ACC112 (cell line): Measurements from ENCODE around the gene CCDC88B.

Source experiments
- H2AFZ ChIP-seq: fragments of 200-600 bp; sonication (generic); one replicate; pipeline ENCODE4 v1.6.0; 2017; ENCODE audit warnings: antibody characterized with exemption, low read length; ENCODE audit not compliant: unreplicated experiment
- H3K27ac ChIP-seq: fragments of 200-600 bp; sonication (generic); 2 replicates; pipeline ENCODE4 v1.5.1; 2014; ENCODE audit warnings: low read depth, mild to moderate bottlenecking, antibody characterized with exemption, low read length, moderate library complexity
- H3K27me3 ChIP-seq: fragments of 200-600 bp; sonication (generic); 2 replicates; pipeline ENCODE4 v1.6.1; 2014; ENCODE audit warnings: mild to moderate bottlenecking, antibody characterized with exemption, low read length, moderate library complexity, mixed read lengths; ENCODE audit not compliant: insufficient read depth
- H3K36me3 ChIP-seq: fragments of 200-600 bp; sonication (generic); 2 replicates; pipeline ENCODE4 v1.6.1; 2016; ENCODE audit warnings: mild to moderate bottlenecking, antibody characterized with exemption, low read length, moderate library complexity, mixed read lengths; ENCODE audit not compliant: insufficient read depth
- H3K4me1 ChIP-seq: fragments of 200-600 bp; sonication (generic); one replicate; pipeline ENCODE4 v1.6.1; 2016; ENCODE audit warnings: low read length, mixed read lengths; ENCODE audit not compliant: insufficient read depth, unreplicated experiment, control insufficient read depth
- H3K4me3 ChIP-seq: fragments of 200-600 bp; sonication (generic); 2 replicates; pipeline ENCODE4 v1.5.1; 2014; ENCODE audit warnings: mild to moderate bottlenecking, low read depth, low read length
- H3K79me2 ChIP-seq: fragments of 200-600 bp; sonication (generic); one replicate; pipeline ENCODE4 v1.6.0; 2016; ENCODE audit warnings: low read length; ENCODE audit not compliant: control insufficient read depth, unreplicated experiment, insufficient read depth

Gene CCDC88B

GRCh38 chr11:64324692-64325469 is 15.1 kb upstream of the CCDC88B start:
- peaks cover under 1% of the 10 kb centered on the region for H3K79me2 ChIP-seq
- peaks cover under 1% of the 10 kb centered on the region for H3K4me1 ChIP-seq
- H2AFZ ChIP-seq, result no peak overlapping the region
- H3K27ac ChIP-seq, result no peak overlapping the region
- no peaks in the 10 kb centered on the region for H3K27me3 ChIP-seq
- H3K4me3 ChIP-seq, result no peak overlapping the region
- no peaks in the 10 kb centered on the region for H3K36me3 ChIP-seq

- no peaks in the 10 kb centered on the region for H3K79me2 ChIP-seq
- H3K27ac ChIP-seq, result no peak overlapping the region
- no peaks in the 10 kb centered on the region for H3K27me3 ChIP-seq
- H2AFZ ChIP-seq, result no peak overlapping the region
- H3K36me3 ChIP-seq, result no peaks in the 10 kb centered on the region
- H3K4me1 ChIP-seq, result peaks cover 9% of the 10 kb centered on the region
- H3K4me3 ChIP-seq, result no peak overlapping the region
Observed at GRCh38 chr11:64327375-64327774, 12.6 kb upstream of the CCDC88B start.

DNA sequence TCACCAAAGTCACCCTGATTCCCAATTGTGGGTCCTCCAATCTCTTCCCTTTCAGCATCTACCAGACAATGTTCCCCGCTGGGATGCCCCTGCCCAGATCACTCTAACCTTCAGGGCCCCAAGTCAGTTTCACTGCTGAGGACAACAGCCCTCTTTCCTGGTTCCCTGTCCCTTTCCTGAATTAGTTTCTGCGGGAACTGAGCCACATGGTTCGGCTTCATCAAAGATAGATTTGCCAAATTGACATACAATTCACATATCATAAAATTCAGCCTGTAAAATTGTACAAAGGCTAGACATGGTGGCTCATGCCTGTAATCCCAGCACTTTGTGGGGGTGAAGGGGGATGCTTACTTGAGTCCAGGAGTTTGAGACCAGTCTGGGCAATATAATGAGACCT is 12.0 kb upstream of the CCDC88B start:
- no peaks in the 10 kb centered on the region for H3K36me3 ChIP-seq
- peaks cover 11% of the 10 kb centered on the region for H3K4me1 ChIP-seq
- no peak overlapping the region for H2AFZ ChIP-seq
- H3K4me3 ChIP-seq, result no peak overlapping the region
- H3K27me3 ChIP-seq, result no peaks in the 10 kb centered on the region
- H3K79me2 ChIP-seq, result no peaks in the 10 kb centered on the region
- no peak overlapping the region for H3K27ac ChIP-seq

DNA sequence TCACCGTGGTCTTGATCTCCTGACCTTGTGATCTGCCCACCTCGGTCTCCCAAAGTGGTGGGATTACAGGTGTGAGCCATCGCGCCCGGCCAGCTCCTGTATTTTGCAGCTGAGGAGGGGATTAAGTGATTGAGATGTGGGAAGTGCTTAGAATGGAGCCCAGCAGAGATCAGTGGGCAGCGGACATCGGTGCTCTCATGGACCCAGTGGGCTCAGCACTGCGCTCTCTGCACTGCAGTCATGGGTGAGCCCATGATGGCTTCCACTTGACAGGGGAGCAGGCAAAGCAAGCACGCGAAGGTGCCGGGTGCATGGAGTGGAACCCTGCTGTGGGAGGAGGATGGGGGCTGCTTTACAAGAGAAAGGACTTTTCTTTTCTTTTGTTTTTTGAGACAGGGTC is 9.1 kb upstream of the CCDC88B start:
- H3K4me1 ChIP-seq, result peaks cover 11% of the 10 kb centered on the region
- no peaks in the 10 kb centered on the region for H3K79me2 ChIP-seq
- H3K27ac ChIP-seq, result no peak overlapping the region
- H3K27me3 ChIP-seq, result no peaks in the 10 kb centered on the region
- H2AFZ ChIP-seq, result no peak overlapping the region
- no peaks in the 10 kb centered on the region for H3K36me3 ChIP-seq
- no peak overlapping the region for H3K4me3 ChIP-seq

DNA sequence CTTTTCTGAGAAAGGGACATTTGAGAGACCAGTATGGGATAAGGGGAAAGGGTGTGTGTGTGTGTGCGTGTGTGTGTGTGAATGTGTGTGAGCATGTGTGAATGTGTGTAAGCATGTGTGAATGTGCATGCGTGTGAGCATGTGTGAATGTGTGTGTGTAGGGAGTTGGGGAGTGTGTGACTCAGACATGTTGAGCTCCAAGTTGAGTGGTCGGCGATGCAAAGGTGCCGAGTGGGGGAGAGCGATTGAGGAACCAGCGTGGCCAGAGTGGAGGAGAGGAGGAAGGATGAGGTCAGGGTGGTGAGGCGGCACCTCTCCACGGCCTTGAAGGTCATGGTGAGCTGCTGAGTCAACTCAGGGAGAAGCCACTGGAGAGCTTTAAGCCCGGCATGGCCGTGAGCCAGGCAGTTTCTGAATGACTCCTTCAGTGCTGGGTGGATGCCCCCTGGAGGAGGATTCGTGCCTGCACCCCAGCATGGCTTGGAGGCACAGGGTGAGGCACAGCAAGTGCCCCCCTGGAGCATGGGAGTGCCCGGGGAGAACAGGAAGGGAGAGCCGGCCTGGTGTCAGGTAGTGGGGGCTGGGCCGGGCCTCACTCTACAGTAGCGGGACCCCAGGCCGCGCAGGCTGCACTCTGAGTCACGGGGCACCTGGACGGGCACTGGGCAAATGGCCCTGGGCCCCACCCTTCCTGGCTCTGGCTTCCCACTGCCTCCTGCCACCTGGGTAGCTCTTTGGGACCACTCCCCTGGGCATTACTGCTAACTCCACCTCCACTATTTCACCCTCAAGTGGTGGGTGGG is 8.2 kb upstream of the CCDC88B start:
- no peak overlapping the region for H3K27ac ChIP-seq
- H3K4me1 ChIP-seq, result peaks cover 11% of the 10 kb centered on the region
- H2AFZ ChIP-seq, result no peak overlapping the region
- H3K36me3 ChIP-seq, result no peaks in the 10 kb centered on the region
- no peaks in the 10 kb centered on the region for H3K27me3 ChIP-seq
- no peaks in the 10 kb centered on the region for H3K79me2 ChIP-seq
- H3K4me3 ChIP-seq, result no peak overlapping the region

- Histone ChIP-seq H3K4me3 (no peak overlapping the region), H3K27me3 (no peaks in the 10 kb centered on the region), H3K4me1 (peaks cover 11% of the 10 kb centered on the region), H3K36me3 (no peaks in the 10 kb centered on the region), H2AFZ (no peak overlapping the region), H3K27ac (no peak overlapping the region), H3K79me2 (no peaks in the 10 kb centered on the region)
Observed at GRCh38 chr11:64333556-64333955, 6.4 kb upstream of the CCDC88B start.

DNA sequence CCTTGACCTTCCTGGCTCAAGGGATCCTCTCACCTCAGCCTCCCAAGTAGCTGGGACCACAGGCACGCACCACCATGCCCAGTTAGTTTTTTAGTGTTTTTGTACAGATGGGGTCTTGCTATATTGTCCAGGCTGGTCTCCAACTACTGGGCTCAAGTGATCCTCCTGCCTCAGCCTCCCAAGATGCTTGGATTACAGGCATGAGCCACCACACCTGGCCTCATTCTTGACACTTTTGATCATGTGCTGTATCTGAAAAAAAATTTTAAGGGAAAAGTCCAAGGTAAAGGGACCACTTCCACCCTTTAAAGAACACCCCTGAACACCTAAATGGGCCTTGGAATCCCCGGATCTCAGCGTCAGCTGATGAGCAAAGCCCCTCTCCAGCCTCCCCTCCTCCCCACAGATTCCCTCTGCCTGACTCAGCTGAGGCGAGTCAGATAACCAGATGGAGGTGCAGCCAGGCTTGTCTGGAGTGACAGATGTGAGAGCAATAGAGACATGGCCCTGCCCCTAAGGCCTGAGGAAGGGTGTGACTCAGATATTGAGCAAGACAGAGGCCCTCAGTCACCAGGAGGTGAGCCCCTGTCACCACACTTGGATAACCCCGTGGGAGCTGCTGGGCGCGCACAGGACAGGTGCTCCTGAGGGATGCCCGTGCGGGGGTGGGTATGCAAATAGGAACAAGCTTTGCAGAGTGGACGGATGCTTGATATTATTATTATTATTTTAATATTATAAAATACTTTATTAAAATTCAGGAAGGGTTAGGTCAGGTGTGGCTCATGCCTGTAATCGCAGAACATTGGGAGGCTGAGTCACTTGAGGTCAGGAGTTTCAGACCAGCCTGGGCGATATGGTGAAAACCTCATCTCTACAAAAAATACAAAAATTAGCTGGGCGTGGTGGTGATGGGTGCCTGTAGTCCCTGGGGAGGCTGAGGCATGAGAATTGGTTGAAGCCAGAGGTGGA is 5.0 kb upstream of the CCDC88B start:
- no peak overlapping the region for H2AFZ ChIP-seq
- H3K36me3 ChIP-seq, result no peaks in the 10 kb centered on the region
- H3K4me3 ChIP-seq, result no peak overlapping the region
- H3K79me2 ChIP-seq, result no peaks in the 10 kb centered on the region
- H3K27me3 ChIP-seq, result no peaks in the 10 kb centered on the region
- H3K4me1 ChIP-seq, result peaks cover 11% of the 10 kb centered on the region
- peak overlapping the region; percentile 39; the same call in 1 of the 2 replicates for H3K27ac ChIP-seq

GRCh38 chr11:64337538-64338249 is 2.3 kb upstream of the CCDC88B start:
- no peaks in the 10 kb centered on the region for H3K79me2 ChIP-seq
- no peak overlapping the region for H3K27ac ChIP-seq
- no peaks in the 10 kb centered on the region for H3K4me1 ChIP-seq
- H3K4me3 ChIP-seq, result no peak overlapping the region
- H2AFZ ChIP-seq, result no peak overlapping the region
- H3K36me3 ChIP-seq, result no peaks in the 10 kb centered on the region
- H3K27me3 ChIP-seq, result no peaks in the 10 kb centered on the region

DNA sequence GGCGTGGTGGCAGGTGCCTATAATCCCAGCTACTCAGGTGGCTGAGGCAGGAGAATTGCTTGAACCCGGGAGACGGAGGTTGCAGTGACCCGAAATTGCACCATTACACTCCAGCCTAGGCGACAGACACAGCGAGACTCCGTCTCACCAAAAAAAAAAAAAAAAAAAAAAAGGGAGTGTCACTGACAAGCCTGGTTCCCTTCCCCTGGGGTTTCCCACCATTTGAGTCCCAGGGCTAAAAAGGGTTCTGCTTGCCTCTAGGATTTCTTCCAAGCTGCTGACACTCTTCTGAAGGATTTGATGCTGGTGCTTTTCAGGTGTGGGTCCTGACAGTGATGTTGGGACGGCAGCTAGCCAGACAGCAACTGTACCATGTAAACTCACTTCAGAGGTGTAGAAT is 1.3 kb upstream of the CCDC88B start:
- no peak overlapping the region for H3K27ac ChIP-seq
- H3K4me3 ChIP-seq, result no peak overlapping the region
- no peaks in the 10 kb centered on the region for H3K4me1 ChIP-seq
- H2AFZ ChIP-seq, result no peak overlapping the region
- H3K36me3 ChIP-seq, result no peaks in the 10 kb centered on the region
- H3K27me3 ChIP-seq, result no peaks in the 10 kb centered on the region
- no peaks in the 10 kb centered on the region for H3K79me2 ChIP-seq

DNA sequence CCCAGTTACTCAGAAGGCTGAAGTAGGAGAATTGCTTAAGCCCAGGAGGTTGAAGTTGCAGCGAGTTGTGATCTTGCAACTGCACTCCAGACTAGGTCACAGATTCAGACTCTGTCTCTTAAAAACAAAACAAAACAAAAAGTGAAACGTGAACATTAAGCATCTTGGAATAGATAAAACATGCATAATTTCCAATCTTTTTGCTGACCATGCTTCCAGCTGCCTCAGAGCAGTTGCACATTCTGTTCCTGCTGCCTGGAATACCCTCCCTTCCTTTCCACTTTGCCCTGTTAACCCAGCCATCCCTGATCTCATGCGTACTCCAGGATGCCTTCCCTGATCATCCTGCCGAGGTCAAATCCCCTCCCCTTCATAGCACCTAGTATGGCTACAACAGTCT is 718 bp upstream of the CCDC88B start:
- Histone ChIP-seq H3K36me3 (no peaks in the 10 kb centered on the region), H3K27me3 (no peaks in the 10 kb centered on the region), H2AFZ (no peak overlapping the region), H3K4me3 (no peak overlapping the region), H3K4me1 (no peaks in the 10 kb centered on the region), H3K27ac (no peak overlapping the region), H3K79me2 (no peaks in the 10 kb centered on the region)
